ENCODE measurements around the gene RBM10.

Gene RBM10

GRCh38 chrX:47146936-47147859, 2.2 kb downstream of the RBM10 start:
- no peak for DNase-seq

- no peak for DNase-seq
These were observed 3.9 kb downstream of the RBM10 start for GRCh38 chrX:47148946-47149345.

DNA sequence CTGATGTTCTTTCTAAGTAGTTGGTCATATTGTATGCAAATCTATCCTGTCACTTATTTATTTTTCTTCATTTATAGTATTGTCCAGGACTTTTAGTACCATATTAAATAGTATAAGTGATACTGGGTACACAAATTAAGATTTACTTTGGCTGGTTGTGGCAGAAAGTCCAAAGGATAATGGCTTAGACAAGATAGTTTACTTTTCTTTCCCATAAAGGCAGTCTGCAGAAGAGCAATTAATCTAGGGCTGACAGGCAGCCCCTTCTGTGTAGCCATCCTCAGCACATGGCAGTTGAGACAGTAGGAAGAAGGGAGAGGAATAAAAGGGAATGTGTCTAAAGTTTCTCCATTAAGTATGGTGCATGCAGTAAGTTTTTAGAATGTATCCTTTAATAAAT, 6.4 kb downstream of the RBM10 start:
- DNase-seq: no peak

- DNase-seq: no peak
These were observed 11.8 kb downstream of the RBM10 start for GRCh38 chrX:47156611-47157520.

DNA sequence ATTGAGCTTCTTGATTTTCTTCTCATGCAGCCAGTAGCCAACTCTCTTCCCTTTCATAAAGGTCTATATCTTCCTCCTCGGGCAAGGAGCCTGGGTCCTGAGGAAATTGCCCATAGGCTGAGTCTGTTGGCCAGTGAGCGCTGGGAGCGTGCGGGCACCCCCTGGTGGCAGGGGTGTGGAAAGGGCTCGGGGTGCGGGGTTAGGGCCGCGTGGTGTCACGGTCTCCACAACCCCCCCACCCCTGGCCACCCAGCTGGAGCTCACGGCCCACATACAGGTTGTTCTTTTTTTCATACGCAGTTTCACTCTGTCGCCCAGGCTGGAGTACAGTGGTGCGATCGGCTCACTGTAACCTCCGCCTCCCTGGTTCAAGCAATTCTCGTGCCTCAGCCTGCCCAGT, 13.1 kb downstream of the RBM10 start:
- no peak for DNase-seq

GRCh38 chrX:47158781-47159180, 13.8 kb downstream of the RBM10 start:
- no peak for DNase-seq

DNA sequence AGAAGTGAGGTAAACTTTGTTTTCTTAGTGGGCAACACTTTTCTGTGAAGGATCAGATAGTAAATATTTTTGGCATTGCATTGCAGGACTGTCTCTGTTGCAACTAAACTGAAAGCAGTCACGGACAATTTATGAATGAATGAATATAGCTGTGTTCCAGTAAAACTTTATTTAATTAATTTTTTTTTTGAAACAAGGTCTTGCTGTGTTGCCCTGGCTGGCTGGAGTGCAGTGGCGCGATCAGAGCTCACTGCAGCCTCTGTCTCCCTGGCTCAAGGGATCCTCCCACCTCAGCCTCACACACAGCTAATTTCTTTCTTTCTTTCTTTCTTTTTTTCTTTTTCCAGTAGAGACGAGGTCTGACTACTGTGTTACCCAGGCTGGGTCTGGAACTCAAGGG, 15.8 kb downstream of the RBM10 start:
- DNase-seq: no peak

DNA sequence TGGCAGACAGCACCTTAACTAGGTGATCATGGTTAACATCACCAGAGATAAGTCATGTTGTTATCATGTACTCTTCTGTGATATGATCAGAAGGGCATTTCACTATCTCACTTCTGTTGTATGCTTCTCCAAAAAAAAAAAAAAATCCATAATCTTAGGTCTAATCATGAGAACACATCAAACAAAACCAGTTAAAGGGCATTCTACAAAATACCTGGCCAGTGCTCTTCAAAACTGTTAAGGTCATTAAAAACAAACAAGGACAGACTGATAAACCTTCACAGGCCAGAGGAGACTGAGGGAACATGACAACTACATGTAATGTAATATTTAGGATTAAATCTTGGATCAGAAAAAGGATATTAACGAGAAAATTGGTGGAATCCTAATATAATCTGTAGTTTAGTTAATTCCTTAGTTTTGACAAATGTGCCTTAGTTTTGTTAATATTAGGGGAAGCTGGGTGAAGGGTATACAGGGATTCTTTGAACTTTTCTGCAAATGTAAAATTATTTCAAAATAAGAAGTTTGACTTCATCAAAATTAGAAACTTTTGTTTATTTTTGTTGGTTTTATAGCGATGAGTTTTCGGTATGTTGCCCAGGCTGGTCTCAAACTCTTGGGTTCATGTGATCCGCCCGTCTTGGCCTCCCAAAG, 18.0 kb downstream of the RBM10 start:
- no peak for DNase-seq

- DNase-seq: no peak
These were observed 19.4 kb downstream of the RBM10 start for GRCh38 chrX:47164420-47164819.

DNA sequence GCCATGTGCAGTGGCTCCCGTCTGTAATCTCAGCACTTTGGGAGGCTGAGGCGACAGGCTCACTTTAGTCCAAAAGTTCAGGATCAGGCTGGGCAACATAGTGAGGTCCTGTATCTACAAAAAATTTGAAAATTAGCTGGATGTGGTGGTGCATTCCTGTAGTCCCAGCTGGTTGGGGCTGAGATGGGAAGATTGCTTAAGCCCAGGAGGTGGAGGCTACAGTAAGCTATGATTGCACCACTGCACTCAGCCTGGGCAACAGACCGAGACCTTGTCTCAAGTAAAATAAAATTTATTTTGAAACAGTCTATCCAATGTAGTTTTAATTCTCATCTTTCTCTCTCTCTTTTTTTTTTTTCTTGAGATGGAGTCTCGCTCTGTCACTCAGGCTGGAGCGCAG, 21.1 kb downstream of the RBM10 start:
- no peak for DNase-seq

DNA sequence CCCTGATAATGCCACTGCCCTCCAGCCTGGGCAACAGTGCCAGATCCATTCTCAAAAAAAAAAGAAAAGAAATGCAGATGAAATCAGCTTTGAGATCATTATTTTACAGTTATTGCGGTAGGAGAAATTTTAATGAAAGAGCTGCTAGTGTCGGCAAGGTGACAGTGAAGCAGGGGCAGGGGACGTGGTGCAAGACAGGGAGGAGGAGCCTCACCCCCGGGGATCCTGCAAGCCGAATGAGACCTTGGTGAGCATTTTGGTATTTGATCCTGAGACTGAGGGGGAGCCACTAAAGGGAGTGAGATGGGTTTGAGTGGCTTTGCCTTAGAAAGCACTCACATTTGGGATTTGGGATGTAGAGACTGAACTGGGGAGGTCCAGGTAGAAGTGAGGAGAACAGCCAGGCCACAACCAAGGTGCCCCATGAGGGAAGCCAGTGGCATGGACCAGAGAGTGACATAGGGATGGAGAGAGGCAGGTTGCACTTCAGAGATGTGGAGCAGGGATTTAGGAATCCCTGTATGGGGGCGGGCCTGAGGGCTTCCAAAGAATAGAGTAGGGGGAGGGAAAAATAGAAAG, 23.6 kb downstream of the RBM10 start:
- no peak for DNase-seq

- no peak for DNase-seq
These were observed 24.3 kb downstream of the RBM10 start for GRCh38 chrX:47169273-47169672.

DNA sequence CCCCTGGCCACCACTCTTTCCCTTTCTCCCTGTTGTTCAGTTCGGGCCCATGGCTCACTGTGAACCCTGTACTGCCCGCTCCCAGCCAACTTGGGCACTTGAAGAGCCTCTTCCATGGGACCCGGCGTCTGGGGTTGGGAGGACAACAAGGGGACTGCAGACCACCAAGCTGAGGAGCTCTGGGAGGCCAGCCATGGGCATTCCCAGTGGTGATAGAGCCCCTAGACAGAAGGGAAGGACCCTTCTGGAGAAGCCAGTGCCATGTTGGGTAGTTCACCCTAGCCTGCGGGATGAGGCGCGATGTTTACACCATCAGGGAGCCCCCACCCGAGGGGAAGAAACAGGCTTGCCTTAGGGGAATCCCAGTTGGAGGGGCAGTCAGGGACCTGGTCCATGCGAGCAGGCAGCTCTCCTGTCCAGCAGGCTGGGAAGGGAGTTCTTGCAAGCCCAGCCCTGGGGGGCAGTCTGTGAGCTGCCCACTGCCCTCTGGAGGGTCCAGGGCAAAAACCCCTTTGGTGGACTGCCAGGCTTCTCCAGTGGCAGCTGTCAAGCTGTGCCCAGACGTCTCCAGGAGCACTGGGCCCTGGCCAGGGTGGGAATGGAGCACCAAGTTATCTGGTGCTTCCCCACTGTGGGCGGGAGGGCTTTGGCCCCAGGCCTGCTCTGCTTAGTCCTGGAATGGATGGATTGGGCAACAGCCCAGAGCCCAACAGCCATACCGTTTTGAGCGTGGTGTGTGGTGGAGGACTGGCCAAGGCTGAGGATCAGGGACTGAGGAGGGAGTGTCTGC, 24.9 kb downstream of the RBM10 start:
- no peak for DNase-seq

DNA sequence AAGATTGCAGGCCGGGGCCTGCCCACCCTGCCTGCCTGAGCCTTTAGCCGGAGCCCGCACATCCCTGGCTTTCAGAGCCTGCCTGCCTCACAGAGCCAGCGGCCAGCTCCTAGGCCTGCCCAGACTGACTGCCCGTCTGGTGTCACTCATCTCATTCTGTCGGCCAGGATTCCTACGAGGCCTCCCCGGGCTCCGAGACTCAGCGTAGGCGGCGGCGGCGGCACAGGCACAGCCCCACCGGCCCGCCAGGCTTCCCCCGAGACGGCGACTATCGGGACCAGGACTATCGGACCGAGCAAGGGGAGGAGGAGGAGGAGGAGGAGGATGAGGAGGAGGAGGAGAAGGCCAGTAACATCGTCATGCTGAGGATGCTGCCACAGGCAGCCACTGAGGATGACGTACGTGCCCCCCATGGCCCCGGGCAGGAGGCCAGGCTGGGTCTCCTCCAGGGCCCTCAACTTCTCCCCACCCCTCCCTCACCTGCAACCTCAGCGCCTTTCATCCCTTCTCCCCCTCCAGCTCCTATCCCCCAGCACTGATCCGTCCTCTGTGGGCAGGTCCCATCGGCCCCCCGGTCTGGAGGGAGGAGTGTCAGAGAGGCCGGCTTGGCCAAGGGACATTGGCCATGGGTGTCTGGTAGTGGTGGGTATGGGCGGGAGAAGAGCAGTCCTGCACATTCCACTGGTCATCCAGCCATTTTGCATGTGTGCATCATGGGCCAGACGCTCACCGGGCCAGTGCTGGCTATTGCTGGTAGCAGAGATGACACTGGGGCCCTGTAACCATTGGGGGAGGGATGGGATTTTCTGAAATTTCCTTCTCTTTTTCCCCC, 26.1 kb downstream of the RBM10 start:
- DNase-seq: no peak

- DNase-seq: no peak
These were observed 27.0 kb downstream of the RBM10 start for GRCh38 chrX:47171996-47172395.

DNA sequence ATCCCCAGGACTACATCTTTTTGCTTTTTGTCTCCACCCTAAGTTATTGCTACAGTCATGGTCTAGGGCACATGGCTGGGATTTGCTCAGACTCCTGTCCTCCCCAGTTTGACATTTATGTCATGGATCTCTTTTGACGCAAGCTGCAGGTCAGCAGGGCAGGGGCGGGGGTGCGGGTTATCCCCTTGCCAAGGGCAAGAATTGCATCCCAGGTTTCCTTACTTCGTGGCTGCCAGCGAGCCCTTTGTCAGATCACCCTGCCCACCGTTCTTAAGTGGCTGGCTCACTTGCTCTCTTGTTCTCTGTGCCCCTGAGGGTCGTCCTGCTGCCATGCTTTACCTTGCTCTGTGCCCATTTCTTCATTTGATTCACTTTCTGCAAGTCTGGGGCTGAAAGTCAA, 27.5 kb downstream of the RBM10 start:
- no peak for DNase-seq

- DNase-seq: no peak
These were observed 28.2 kb downstream of the RBM10 start for GRCh38 chrX:47172971-47173792.

GRCh38 chrX:47174376-47174775, 29.4 kb downstream of the RBM10 start:
- no peak for DNase-seq

DNA sequence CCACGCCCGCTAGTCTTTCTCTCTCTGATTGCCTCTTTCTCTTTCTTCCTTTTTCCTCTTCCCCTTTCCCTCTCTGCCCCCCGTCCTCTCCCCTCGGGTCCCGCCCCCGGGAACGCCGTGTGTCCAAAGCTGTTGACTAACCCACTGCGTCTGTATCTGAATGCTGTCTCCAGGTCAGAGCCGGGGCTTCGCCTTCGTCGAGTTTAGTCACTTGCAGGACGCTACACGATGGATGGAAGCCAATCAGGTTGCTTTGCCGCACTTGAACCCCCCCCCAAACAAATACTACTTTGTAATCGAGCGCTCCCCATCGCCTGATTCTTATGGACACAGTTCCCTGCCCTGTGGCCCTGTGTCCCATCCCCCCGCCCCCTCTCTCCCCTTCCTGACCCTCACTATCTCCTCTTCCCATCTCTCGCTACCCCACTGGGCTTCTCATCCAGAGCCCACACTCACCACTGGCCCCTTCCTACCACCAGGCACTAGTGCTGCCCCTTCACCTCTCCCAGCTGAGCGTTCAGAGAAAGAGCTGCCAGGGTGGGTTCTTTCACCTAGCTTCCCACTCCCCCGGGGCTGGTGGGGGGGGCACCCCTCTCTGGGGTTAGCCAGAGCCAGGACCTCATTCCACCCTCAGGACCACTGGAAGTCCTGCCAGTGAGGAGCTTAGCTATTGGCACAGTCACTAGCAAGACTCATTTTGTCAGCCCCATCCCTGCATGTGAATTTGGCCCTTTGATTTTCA, 30.0 kb downstream of the RBM10 start:
- no peak for DNase-seq

GRCh38 chrX:47175588-47175980, 30.6 kb downstream of the RBM10 start:
- DNase-seq: no peak
